ENCODE results near the gene DCANP1. TPM values are rescaled to one million over a fixed set of nuclear protein-coding genes. Genes with fewer than 3 reads are reported as not detected.

Gene DCANP1
- polyA plus RNA-seq, 2 of the 4 experiments (the other 2 are of a cell fraction) = not detected

DNA sequence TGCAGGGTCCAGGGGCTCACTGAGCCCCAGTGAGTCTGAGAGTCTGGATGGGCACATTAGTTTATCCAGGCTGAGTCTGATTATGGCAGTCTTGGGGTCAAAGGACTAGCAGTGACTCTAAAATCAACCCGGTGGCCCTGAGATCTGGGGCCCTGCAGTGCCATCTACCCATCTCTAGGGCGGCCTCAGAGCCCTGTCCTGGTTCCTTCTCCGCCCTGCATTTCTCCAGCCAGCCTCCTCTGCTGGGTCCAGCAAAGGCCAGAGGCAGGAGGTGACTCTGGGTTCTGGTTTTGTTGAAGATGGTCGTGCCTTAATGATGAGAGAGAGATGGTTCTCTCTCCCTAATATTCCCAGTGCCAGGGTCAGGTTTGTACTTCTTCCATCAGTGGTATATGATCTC lies 15.0 kb downstream of the DCANP1 start:
- ATAC-seq (peak in 1 of 2 experiments; percentile 39; a peak in 2 of 6 replicates), FAIRE-seq (no peak), DNase-seq (ENCODE audit: low read depth in 1 of 2, low spot score in 1 of 2) (no peak)
- CTCF ChIA-PET = interaction anchor here (0.7 kb wide), 1 partner anchor 25 kb away, joined by 3 read pairs; no protein-coding TSS in a partner anchor
- Histone ChIP-seq H3K4me2 (no peak overlapping the region), H3K4me1 (no peaks in the 10 kb centered on the region), H3K9me3 (peaks cover 20% of the 10 kb centered on the region), H3K4me3 (no peak overlapping the region), H3K27ac (no peak overlapping the region)
- POLR2A ChIA-PET = no interaction called here
- TF ChIP-seq ZSCAN20 (CRISPR knock-in tag; IDR thresholded peaks at IDR 0.05) (no peak), GATA3 (IDR thresholded peaks at IDR 0.05; ENCODE audit: borderline replicate concordance) (no peak), FOXS1 (CRISPR knock-in tag; IDR thresholded peaks at IDR 0.05) (no peak), CBX8 (IDR thresholded peaks at IDR 0.05) (no peak), MAZ (IDR thresholded peaks at IDR 0.05; ENCODE audit: borderline replicate concordance, low read depth, low read length) (no peak), ZNF302 (CRISPR knock-in tag; IDR thresholded peaks at IDR 0.05) (no peak), ESRRA (IDR thresholded peaks at IDR 0.05; ENCODE audit: borderline replicate concordance, low read length) (no peak), HOXB13 (CRISPR knock-in tag; IDR thresholded peaks at IDR 0.05; ENCODE audit: low read depth) (no peak), KDM1A (IDR thresholded peaks at IDR 0.05; ENCODE audit: low read depth) (no peak), CEBPB (IDR thresholded peaks at IDR 0.05) (no peak), FOSB (CRISPR knock-in tag; IDR thresholded peaks at IDR 0.05) (no peak), EHMT2 (IDR thresholded peaks at IDR 0.05; ENCODE audit: low read depth) (no peak), MYC (IDR thresholded peaks at IDR 0.05; ENCODE audit: borderline replicate concordance, low read length) (no peak), HOXB5 (CRISPR knock-in tag; IDR thresholded peaks at IDR 0.05) (no peak), HEYL (CRISPR knock-in tag; IDR thresholded peaks at IDR 0.05) (no peak), CBX2 (IDR thresholded peaks at IDR 0.05; ENCODE audit: borderline replicate concordance, low read depth) (no peak), POLR2A (IDR thresholded peaks at IDR 0.05; ENCODE audit: low read length) (no peak), RCOR1 (IDR thresholded peaks at IDR 0.05; ENCODE audit: low read depth, low read length) (no peak)
- TF ChIP-seq, protein P1, sequence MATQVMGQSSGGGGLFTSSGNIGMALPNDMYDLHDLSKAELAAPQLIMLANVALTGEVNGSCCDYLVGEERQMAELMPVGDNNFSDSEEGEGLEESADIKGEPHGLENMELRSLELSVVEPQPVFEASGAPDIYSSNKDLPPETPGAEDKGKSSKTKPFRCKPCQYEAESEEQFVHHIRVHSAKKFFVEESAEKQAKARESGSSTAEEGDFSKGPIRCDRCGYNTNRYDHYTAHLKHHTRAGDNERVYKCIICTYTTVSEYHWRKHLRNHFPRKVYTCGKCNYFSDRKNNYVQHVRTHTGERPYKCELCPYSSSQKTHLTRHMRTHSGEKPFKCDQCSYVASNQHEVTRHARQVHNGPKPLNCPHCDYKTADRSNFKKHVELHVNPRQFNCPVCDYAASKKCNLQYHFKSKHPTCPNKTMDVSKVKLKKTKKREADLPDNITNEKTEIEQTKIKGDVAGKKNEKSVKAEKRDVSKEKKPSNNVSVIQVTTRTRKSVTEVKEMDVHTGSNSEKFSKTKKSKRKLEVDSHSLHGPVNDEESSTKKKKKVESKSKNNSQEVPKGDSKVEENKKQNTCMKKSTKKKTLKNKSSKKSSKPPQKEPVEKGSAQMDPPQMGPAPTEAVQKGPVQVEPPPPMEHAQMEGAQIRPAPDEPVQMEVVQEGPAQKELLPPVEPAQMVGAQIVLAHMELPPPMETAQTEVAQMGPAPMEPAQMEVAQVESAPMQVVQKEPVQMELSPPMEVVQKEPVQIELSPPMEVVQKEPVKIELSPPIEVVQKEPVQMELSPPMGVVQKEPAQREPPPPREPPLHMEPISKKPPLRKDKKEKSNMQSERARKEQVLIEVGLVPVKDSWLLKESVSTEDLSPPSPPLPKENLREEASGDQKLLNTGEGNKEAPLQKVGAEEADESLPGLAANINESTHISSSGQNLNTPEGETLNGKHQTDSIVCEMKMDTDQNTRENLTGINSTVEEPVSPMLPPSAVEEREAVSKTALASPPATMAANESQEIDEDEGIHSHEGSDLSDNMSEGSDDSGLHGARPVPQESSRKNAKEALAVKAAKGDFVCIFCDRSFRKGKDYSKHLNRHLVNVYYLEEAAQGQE (IDR thresholded peaks at IDR 0.05) = no peak
- TF ChIP-seq, protein P2, sequence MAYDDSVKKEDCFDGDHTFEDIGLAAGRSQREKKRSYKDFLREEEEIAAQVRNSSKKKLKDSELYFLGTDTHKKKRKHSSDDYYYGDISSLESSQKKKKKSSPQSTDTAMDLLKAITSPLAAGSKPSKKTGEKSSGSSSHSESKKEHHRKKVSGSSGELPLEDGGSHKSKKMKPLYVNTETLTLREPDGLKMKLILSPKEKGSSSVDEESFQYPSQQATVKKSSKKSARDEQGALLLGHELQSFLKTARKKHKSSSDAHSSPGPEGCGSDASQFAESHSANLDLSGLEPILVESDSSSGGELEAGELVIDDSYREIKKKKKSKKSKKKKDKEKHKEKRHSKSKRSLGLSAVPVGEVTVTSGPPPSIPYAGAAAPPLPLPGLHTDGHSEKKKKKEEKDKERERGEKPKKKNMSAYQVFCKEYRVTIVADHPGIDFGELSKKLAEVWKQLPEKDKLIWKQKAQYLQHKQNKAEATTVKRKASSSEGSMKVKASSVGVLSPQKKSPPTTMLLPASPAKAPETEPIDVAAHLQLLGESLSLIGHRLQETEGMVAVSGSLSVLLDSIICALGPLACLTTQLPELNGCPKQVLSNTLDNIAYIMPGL (CRISPR knock-in tag; IDR thresholded peaks at IDR 0.05; ENCODE audit: borderline replicate concordance) = no peak
- WGBS (ENCODE audit: missing lambda C conversion rate) = 55% methylated on average over 4 of the region's 4 CpGs

DNA sequence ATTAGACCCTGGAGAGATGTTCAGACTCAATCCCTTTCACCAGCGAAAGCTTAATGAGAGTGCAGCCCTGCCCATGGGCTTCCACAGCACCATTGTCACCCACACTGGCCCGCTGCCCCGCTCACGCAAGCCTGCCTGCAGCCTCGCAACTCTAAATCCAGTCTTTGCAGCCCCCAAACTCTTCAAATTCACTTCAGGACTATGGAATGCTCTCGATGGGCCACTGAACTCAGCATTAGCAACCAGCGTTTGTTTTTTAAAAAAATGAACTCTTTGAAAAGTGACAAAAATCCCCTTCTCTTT lies 17.1 kb downstream of the DCANP1 start:
- Histone ChIP-seq H3K27ac (no peak overlapping the region), H3K4me2 (no peak overlapping the region), H3K4me3 (no peak overlapping the region), H3K9me3 (peaks cover 20% of the 10 kb centered on the region), H3K4me1 (no peaks in the 10 kb centered on the region)
- FAIRE-seq (no peak), DNase-seq (ENCODE audit: low read depth in 1 of 2, low spot score in 1 of 2) (no peak), ATAC-seq (no peak)
- POLR2A ChIA-PET = no interaction called here
- CTCF ChIA-PET = no interaction called here
- 78% methylated on average over 7 of the region's 7 CpGs for WGBS (ENCODE audit: missing lambda C conversion rate)
- TF ChIP-seq POLR2A (IDR thresholded peaks at IDR 0.05; ENCODE audit: low read length) (no peak), EHMT2 (IDR thresholded peaks at IDR 0.05; ENCODE audit: low read depth) (no peak), HOXA7 (CRISPR knock-in tag; IDR thresholded peaks at IDR 0.05) (no peak), ZNF302 (CRISPR knock-in tag; IDR thresholded peaks at IDR 0.05) (no peak), HEYL (CRISPR knock-in tag; IDR thresholded peaks at IDR 0.05) (no peak), MYC (IDR thresholded peaks at IDR 0.05; ENCODE audit: borderline replicate concordance, low read length) (no peak), KDM1A (IDR thresholded peaks at IDR 0.05; ENCODE audit: low read depth) (no peak), RNF2 (IDR thresholded peaks at IDR 0.05; ENCODE audit: borderline replicate concordance, low read depth) (no peak), SREBF2 (IDR thresholded peaks at IDR 0.05) (no peak), TFCP2L1 (CRISPR knock-in tag; IDR thresholded peaks at IDR 0.05) (no peak), CBX2 (IDR thresholded peaks at IDR 0.05; ENCODE audit: borderline replicate concordance, low read depth) (no peak), FOSB (CRISPR knock-in tag; IDR thresholded peaks at IDR 0.05) (no peak)
- TF ChIP-seq, protein P3, sequence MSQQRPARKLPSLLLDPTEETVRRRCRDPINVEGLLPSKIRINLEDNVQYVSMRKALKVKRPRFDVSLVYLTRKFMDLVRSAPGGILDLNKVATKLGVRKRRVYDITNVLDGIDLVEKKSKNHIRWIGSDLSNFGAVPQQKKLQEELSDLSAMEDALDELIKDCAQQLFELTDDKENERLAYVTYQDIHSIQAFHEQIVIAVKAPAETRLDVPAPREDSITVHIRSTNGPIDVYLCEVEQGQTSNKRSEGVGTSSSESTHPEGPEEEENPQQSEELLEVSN (IDR thresholded peaks at IDR 0.05; ENCODE audit: borderline replicate concordance, low read depth) = no peak
- TF ChIP-seq, protein P4, sequence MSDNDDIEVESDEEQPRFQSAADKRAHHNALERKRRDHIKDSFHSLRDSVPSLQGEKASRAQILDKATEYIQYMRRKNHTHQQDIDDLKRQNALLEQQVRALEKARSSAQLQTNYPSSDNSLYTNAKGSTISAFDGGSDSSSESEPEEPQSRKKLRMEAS (IDR thresholded peaks at IDR 0.05) = no peak
- TF ChIP-seq, protein P5, sequence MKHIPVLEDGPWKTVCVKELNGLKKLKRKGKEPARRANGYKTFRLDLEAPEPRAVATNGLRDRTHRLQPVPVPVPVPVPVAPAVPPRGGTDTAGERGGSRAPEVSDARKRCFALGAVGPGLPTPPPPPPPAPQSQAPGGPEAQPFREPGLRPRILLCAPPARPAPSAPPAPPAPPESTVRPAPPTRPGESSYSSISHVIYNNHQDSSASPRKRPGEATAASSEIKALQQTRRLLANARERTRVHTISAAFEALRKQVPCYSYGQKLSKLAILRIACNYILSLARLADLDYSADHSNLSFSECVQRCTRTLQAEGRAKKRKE (CRISPR knock-in tag; IDR thresholded peaks at IDR 0.05; ENCODE audit: low read depth) = no peak
- TF ChIP-seq, protein P1 (IDR thresholded peaks at IDR 0.05) = no peak
